Epithelial cell of proximal tubule (primary cell): Measurements from ENCODE around the gene IYD. TPM values are rescaled to one million over a fixed set of nuclear protein-coding genes. Genes with fewer than 3 reads are reported as not detected.

ENCODE experiments used
- DNase-seq: peaks from one replicate; pipeline ENCODE4 v3.0.0-alpha.2; 2011; ENCODE audit warnings: low read depth
- H3K4me3 ChIP-seq: 2 replicates; pipeline ENCODE4 v1.5.1; 2011; ENCODE audit warnings: low read depth, mild to moderate bottlenecking, low read length
- total RNA-seq: library from RNA; depleted of rRNA; stranded (reverse); fragments of >200 nt; gene quantifications from 2 replicates; pipeline ENCODE4 v1.2.3, GENCODE V29; 2015
- TF ChIP-seq, protein P1 (sequence below): conservative IDR thresholded peaks from 2 replicates; pipeline ENCODE4 v1.5.1; 2012; ENCODE audit warnings: low read depth, mild to moderate bottlenecking, low read length

Gene IYD
- total RNA-seq, 1 donor from 2014 or later: not detected

GRCh38 chr6:150406948-150407347 lies 38.1 kb downstream of the IYD start:
- no peak for DNase-seq
- TF ChIP-seq, protein P1, sequence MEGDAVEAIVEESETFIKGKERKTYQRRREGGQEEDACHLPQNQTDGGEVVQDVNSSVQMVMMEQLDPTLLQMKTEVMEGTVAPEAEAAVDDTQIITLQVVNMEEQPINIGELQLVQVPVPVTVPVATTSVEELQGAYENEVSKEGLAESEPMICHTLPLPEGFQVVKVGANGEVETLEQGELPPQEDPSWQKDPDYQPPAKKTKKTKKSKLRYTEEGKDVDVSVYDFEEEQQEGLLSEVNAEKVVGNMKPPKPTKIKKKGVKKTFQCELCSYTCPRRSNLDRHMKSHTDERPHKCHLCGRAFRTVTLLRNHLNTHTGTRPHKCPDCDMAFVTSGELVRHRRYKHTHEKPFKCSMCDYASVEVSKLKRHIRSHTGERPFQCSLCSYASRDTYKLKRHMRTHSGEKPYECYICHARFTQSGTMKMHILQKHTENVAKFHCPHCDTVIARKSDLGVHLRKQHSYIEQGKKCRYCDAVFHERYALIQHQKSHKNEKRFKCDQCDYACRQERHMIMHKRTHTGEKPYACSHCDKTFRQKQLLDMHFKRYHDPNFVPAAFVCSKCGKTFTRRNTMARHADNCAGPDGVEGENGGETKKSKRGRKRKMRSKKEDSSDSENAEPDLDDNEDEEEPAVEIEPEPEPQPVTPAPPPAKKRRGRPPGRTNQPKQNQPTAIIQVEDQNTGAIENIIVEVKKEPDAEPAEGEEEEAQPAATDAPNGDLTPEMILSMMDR: no peak
- no peak overlapping the region for H3K4me3 ChIP-seq

GRCh38 chr6:150408842-150409241 lies 40.0 kb downstream of the IYD start:
- TF ChIP-seq, protein P1: no peak
- no peak for DNase-seq

GRCh38 chr6:150409576-150410066 lies 40.8 kb downstream of the IYD start:
- no peak overlapping the region for H3K4me3 ChIP-seq
- TF ChIP-seq, protein P1: no peak
- DNase-seq: no peak

More at GRCh38 chr6:150408842-150409241, 40.0 kb downstream of the IYD start:
- H3K4me3 ChIP-seq: no peak overlapping the region

DNA sequence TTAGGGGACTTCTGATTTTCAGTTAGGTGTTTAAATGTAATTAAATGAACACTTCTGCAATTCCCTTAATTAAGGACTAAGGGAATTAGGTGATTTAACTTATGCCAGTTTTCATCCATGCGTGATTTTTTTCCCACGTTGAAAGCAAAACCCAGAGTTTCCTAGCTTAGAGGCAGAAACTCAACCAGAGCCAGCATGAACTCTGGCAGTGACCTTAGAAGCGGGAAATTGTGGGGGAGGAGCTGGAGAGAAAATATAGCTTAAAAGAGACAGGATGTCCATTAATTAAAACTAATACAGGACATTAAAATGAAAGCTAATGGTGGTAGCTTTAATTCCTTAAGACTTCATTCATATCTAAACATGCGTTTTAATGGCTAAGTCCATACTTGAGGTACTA lies 41.6 kb downstream of the IYD start:
- TF ChIP-seq, protein P1: no peak
- DNase-seq: no peak
- no peak overlapping the region for H3K4me3 ChIP-seq

DNA sequence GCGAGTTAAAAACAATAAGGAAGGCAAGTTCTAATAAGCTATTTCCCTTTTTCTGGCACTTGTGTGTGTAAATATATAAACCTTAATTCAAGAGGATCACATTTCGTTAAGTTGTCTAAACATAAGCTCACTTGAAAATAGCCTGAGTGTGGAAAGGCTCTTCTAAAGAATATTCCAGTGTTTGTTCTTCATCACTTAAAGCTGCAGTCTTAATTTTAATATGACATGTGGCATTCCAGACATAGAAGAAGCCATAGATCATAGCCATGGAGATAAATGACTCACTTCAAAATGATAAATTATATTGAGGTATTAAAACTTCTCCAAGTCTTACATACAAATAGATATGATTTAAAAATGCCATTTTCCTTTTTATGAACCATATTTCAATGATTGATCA lies 42.1 kb downstream of the IYD start:
- TF ChIP-seq, protein P1: no peak
- H3K4me3 ChIP-seq: no peak overlapping the region
- no peak for DNase-seq

- no peak overlapping the region for H3K4me3 ChIP-seq
- TF ChIP-seq, protein P1: no peak
- DNase-seq: no peak
Measured at GRCh38 chr6:150412221-150412620, 43.4 kb downstream of the IYD start.

GRCh38 chr6:150413198-150413597 lies 44.4 kb downstream of the IYD start:
- no peak for DNase-seq
- TF ChIP-seq, protein P1: no peak
- H3K4me3 ChIP-seq: no peak overlapping the region
